ENCODE results near the gene FBXO2.
A peak's percentile ranks its signal among the peaks of the same experiment; 100 is the strongest.

Gene FBXO2

GRCh38 chr1:11652203-11652780, 1.9 kb downstream of the FBXO2 start:
- DNase-seq = no peak

GRCh38 chr1:11651017-11651416, 3.2 kb downstream of the FBXO2 start:
- no peak for DNase-seq

- peak; percentile 91 for DNase-seq
Observed at GRCh38 chr1:11650331-11650991, 3.8 kb downstream of the FBXO2 start.

- DNase-seq = no peak
Observed at GRCh38 chr1:11649624-11650330, 4.5 kb downstream of the FBXO2 start.

GRCh38 chr1:11649237-11649623, 5.0 kb downstream of the FBXO2 start:
- no peak for DNase-seq

- DNase-seq = peak; percentile 75
Observed at GRCh38 chr1:11648732-11649158, 5.5 kb downstream of the FBXO2 start.

- no peak for DNase-seq
Observed at GRCh38 chr1:11648039-11648438, 6.2 kb downstream of the FBXO2 start.

- DNase-seq = no peak
Observed at GRCh38 chr1:11647333-11647732, 6.9 kb downstream of the FBXO2 start.

GRCh38 chr1:11646317-11646716, 7.9 kb downstream of the FBXO2 start:
- DNase-seq = no peak

- peak; percentile 91 for DNase-seq
Observed at GRCh38 chr1:11645670-11646265, 8.5 kb downstream of the FBXO2 start.

- DNase-seq = no peak
Observed at GRCh38 chr1:11645270-11645669, 9.0 kb downstream of the FBXO2 start.

- DNase-seq = no peak
Observed at GRCh38 chr1:11643782-11644181, 10.4 kb downstream of the FBXO2 start.

- peak; percentile 88 for DNase-seq
Observed at GRCh38 chr1:11642418-11643017, 11.7 kb downstream of the FBXO2 start.

GRCh38 chr1:11641776-11642305, 12.4 kb downstream of the FBXO2 start:
- no peak for DNase-seq

- no peak for DNase-seq
Observed at GRCh38 chr1:11640944-11641343, 13.3 kb downstream of the FBXO2 start.

- DNase-seq = no peak
Observed at GRCh38 chr1:11640101-11640500, 14.1 kb downstream of the FBXO2 start.

GRCh38 chr1:11639372-11639771, 14.9 kb downstream of the FBXO2 start:
- no peak for DNase-seq

GRCh38 chr1:11638121-11638520, 16.1 kb downstream of the FBXO2 start:
- DNase-seq = no peak

- no peak for DNase-seq
Observed at GRCh38 chr1:11634365-11635192, 19.6 kb downstream of the FBXO2 start.

GRCh38 chr1:11629184-11630016, 24.8 kb downstream of the FBXO2 start:
- no peak for DNase-seq

GRCh38 chr1:11628767-11629166, 25.5 kb downstream of the FBXO2 start:
- no peak for DNase-seq
